GM23338 (cell line): ENCODE measurements around the gene TRIM59. TPM values are rescaled to one million over a fixed set of nuclear protein-coding genes. Genes with fewer than 3 reads are reported as not detected.

ENCODE experiments used
- ATAC-seq: fragments of 200-7000 bp; cut with Tn5 transposase; 3 replicates; pipeline ENCODE4 v1.9.1; 2020
- DNase-seq: peaks from one replicate; pipeline ENCODE4 v3.0.0-alpha.2; 2015; ENCODE audit warnings: low spot score
- H2AFZ ChIP-seq: fragments of 200-600 bp; sonication (generic); 2 replicates; pipeline ENCODE4 v1.8.0; 2016; ENCODE audit warnings: antibody characterized with exemption, mild to moderate bottlenecking, moderate library complexity
- H3F3A ChIP-seq: fragments of 200-600 bp; sonication (generic); replicated peaks from 2 replicates; pipeline ENCODE4 v1.8.0; 2017; ENCODE audit warnings: antibody characterized with exemption, mixed run types, low read depth
- H3K27ac ChIP-seq: fragments of 200-600 bp; sonication (generic); 2 replicates; pipeline ENCODE4 v1.6.1; 2016; ENCODE audit warnings: low read depth
- H3K27me3 ChIP-seq: fragments of 200-600 bp; sonication (generic); 2 replicates; pipeline ENCODE4 v1.8.0; 2016; ENCODE audit warnings: mild to moderate bottlenecking, mixed run types, moderate library complexity; ENCODE audit not compliant: insufficient read depth
- H3K36me3 ChIP-seq: fragments of 200-600 bp; sonication (generic); 2 replicates; pipeline ENCODE4 v1.8.0; 2016; ENCODE audit warnings: mild to moderate bottlenecking; ENCODE audit not compliant: insufficient read depth
- H3K4me1 ChIP-seq: fragments of 200-600 bp; sonication (generic); 2 replicates; pipeline ENCODE4 v1.8.0; 2016; ENCODE audit warnings: mild to moderate bottlenecking, moderate library complexity; ENCODE audit not compliant: insufficient read depth
- H3K4me2 ChIP-seq: fragments of 200-600 bp; sonication (generic); 2 replicates; pipeline ENCODE4 v1.7.1; 2017; ENCODE audit warnings: mixed run types
- H3K4me3 ChIP-seq: fragments of 200-600 bp; sonication (generic); 2 replicates; pipeline ENCODE4 v1.6.1; 2016; ENCODE audit warnings: mixed run types
- H3K79me2 ChIP-seq: fragments of 200-600 bp; sonication (generic); replicated peaks from 2 replicates; pipeline ENCODE4 v1.8.0; 2017; ENCODE audit warnings: mild to moderate bottlenecking; ENCODE audit not compliant: insufficient read depth
- H3K9me2 ChIP-seq: fragments of 200-600 bp; sonication (generic); 2 replicates; pipeline ENCODE4 v1.8.0; 2017; ENCODE audit not compliant: insufficient read depth
- H4K20me1 ChIP-seq: fragments of 200-600 bp; sonication (generic); replicated peaks from 2 replicates; pipeline ENCODE4 v1.8.0; 2017; ENCODE audit warnings: mild to moderate bottlenecking; ENCODE audit not compliant: insufficient read depth
- H3K27ac Mint-ChIP-seq: 2 replicates; pipeline ENCODE4 v1.8.0; 2020; ENCODE audit warnings: inconsistent platforms, mild to moderate bottlenecking, moderate library complexity, mixed read lengths
- H3K27me3 Mint-ChIP-seq: 3 replicates; pipeline ENCODE4 v1.8.0; 2022; ENCODE audit warnings: low read depth, mild to moderate bottlenecking, moderate library complexity, mixed read lengths, inconsistent platforms; ENCODE audit not compliant: insufficient read depth, poor library complexity
- H3K36me3 Mint-ChIP-seq: 3 replicates; pipeline ENCODE4 v1.8.0; 2021; ENCODE audit warnings: low read depth, mild to moderate bottlenecking, inconsistent platforms, moderate library complexity, mixed read lengths
- H3K4me1 Mint-ChIP-seq: 3 replicates; pipeline ENCODE4 v1.8.0; 2020; ENCODE audit warnings: mild to moderate bottlenecking, inconsistent platforms, mixed read lengths
- H3K4me3 Mint-ChIP-seq: 3 replicates; pipeline ENCODE4 v1.8.0; 2021; ENCODE audit warnings: moderate library complexity, mild to moderate bottlenecking, inconsistent platforms, mixed read lengths
- H3K9me3 Mint-ChIP-seq: 3 replicates; pipeline ENCODE4 v1.8.0; 2020; ENCODE audit warnings: moderate library complexity, mild to moderate bottlenecking, inconsistent platforms, mixed read lengths
- CREB1 ChIP-seq: fragments of 250-450 bp; sonication (Bioruptor Pico); IDR thresholded peaks from 2 replicates; pipeline ENCODE4 v1.5.0; 2020; ENCODE audit warnings: low read depth, mild to moderate bottlenecking, moderate library complexity
- CTCF ChIP-seq, 2 experiments: fragments of 200-600 bp in 1 of 2; sonication (generic) in 1 of 2; conservative IDR thresholded peaks; 2 replicates each; pipeline versions ENCODE4 v1.5.1 to v1.6.1; 2016 to 2017; ENCODE audit warnings: antibody characterized with exemption in 2 of 2, low read depth in 2 of 2, mild to moderate bottlenecking in 2 of 2, moderate library complexity in 1 of 2
- ETS1 ChIP-seq: IDR thresholded peaks from 2 replicates; pipeline ENCODE4 v1.6.1; 2016; ENCODE audit warnings: antibody characterized with exemption
- EZH2 ChIP-seq: fragments of 200-600 bp; sonication (generic); IDR thresholded peaks from one replicate; pipeline ENCODE4 v1.8.0; 2017; ENCODE audit warnings: antibody characterized with exemption, mild to moderate bottlenecking, low read depth; ENCODE audit not compliant: unreplicated experiment
- EZH2phosphoT487 ChIP-seq: fragments of 200-600 bp; sonication (generic); IDR thresholded peaks from one replicate; pipeline ENCODE4 v1.8.1; 2018; ENCODE audit warnings: antibody characterized with exemption; ENCODE audit not compliant: unreplicated experiment
- JUNB ChIP-seq: IDR thresholded peaks from one replicate; pipeline ENCODE4 v1.6.1; 2016; ENCODE audit warnings: antibody characterized with exemption; ENCODE audit not compliant: unreplicated experiment
- NANOG ChIP-seq: IDR thresholded peaks from 2 replicates; pipeline ENCODE4 v1.6.1; 2016; ENCODE audit warnings: antibody characterized with exemption, borderline replicate concordance
- POLR2AphosphoS5 ChIP-seq: IDR thresholded peaks from 2 replicates; pipeline ENCODE4 v1.6.1; 2016; ENCODE audit warnings: antibody characterized with exemption, low read depth
- REST ChIP-seq: IDR thresholded peaks from one replicate; pipeline ENCODE4 v1.6.1; 2018; ENCODE audit warnings: antibody characterized with exemption; ENCODE audit not compliant: unreplicated experiment
- ZNF462 ChIP-seq: fragments of 250-450 bp; sonication (Bioruptor Pico); IDR thresholded peaks from 2 replicates; pipeline ENCODE4 v1.5.0; 2020; ENCODE audit warnings: mild to moderate bottlenecking, moderate library complexity
- polyA plus RNA-seq: library from polyadenylated mRNA; unstranded; fragments of >200 nt; fragmentation: Nextera tagmentation; extraction: Ambion mirVana; gene quantifications from 2 replicates; pipeline ENCODE4 v1.2.1, GENCODE V29; 2016
- total RNA-seq: library from RNA; depleted of rRNA; stranded (reverse); fragments of >200 nt; shearing (Covaris generic); gene quantifications from 2 replicates; pipeline ENCODE4 v1.2.3, GENCODE V29; 2014

Gene TRIM59
- total and polyA plus RNA-seq, 2 experiments from 2014 or later, result 46.2 to 98.6 TPM

GRCh38 chr3:160474416-160474838 lies 24.8 kb upstream of the TRIM59 start (continued):
- no peak for TF ChIP-seq ZNF462 (CRISPR knock-in tag)
- TF ChIP-seq EZH2, result no peak
- no peak for TF ChIP-seq CREB1
- no peak for TF ChIP-seq EZH2phosphoT487

- DNase-seq (no peak), ATAC-seq (no peak)
- Mint-ChIP-seq H3K36me3 (peaks cover 17% of the 10 kb centered on the region), H3K4me3 (no peak overlapping the region), H3K27ac (no peak overlapping the region), H3K4me1 (no peaks in the 10 kb centered on the region), H3K27me3 (peaks cover 5% of the 10 kb centered on the region), H3K9me3 (peaks cover 21% of the 10 kb centered on the region)
- H3K4me2 ChIP-seq, result no peak overlapping the region
- H3K79me2 ChIP-seq, result no peaks in the 10 kb centered on the region
- H3F3A ChIP-seq, result no peaks in the 10 kb centered on the region
- H3K4me1 ChIP-seq, result no peaks in the 10 kb centered on the region
- no peak overlapping the region for H2AFZ ChIP-seq
- no peaks in the 10 kb centered on the region; the same call in 1 of the 2 replicates for H3K36me3 ChIP-seq
- 0 out of 2 replicates have a peak, but pooled peaks cover 7% of the 10 kb centered on the region for H3K9me2 ChIP-seq
- H3K27me3 ChIP-seq, result no peaks in the 10 kb centered on the region
- H3K4me3 ChIP-seq, result no peak overlapping the region
- H3K27ac ChIP-seq, result no peak overlapping the region
- no peaks in the 10 kb centered on the region for H4K20me1 ChIP-seq
- TF ChIP-seq NANOG (no peak), POLR2AphosphoS5 (no peak), ETS1 (no peak), JUNB (no peak), CTCF (conservative IDR thresholded peaks at IDR 0.05; ENCODE audit: low read depth in 2 of 2) (no peak), CREB1 (no peak), REST (no peak)
These were observed 24.4 kb upstream of the TRIM59 start for GRCh38 chr3:160473978-160474377.
